ENCODE results near the gene TRMT61A. TPM values are rescaled to one million over a fixed set of nuclear protein-coding genes. Genes with fewer than 3 reads are reported as not detected.

The TRMT61A gene
- total and polyA plus RNA-seq, 9 of the 15 experiments (the other 6 are each of a cell fraction or from before 2014, with no cell fraction given), result 0.10 to 24.8 (median 5.1) TPM

DNA sequence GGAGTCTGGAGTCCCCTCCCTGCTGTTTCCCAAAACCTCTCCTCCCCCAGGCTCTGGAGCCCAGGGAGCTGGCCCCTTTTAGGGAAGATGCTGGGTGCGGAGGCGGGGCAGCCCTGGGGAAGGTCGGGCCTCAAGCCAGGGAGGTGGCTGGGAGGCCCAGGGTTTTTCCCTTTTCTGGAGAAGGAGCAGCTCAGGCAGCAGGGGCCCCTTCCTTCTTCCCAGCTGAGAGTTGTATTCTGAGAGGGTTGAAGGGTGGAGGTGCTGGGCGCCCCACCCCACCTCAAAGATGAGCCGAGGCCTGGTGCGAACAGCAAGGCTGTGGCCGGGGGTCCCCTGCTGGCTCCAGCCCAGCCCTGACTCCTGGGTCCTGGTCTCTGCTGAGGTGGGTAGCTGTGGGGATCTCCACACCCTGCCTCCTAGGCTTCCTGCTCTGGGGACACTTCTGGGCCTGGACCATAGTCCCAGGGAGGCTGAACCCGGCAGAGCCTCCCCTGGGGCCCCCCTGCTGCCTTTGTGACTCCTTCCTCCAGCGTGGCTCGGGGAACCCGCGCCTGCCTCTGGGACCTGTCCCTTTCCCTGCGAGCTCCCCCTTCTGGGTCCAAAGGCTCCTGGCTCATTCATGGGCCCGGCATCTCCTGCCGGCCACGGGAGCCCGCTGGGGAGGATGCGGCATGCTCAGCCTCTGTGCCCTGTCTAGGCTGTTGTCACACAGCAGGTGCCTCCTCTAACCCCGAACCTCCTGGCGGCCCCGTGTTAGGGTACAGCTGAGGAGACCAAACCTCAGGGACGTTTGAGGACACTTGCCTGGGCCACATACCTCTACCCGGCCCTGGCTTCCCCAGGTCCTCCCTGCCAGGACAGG is 4.4 kb downstream of the TRMT61A start:
- Histone ChIP-seq H4K20me1 (replicated peaks; ENCODE audit: control insufficient read depth, insufficient read depth, low read length) (no peaks in the 10 kb centered on the region; the same call in 1 of the 2 replicates), H3K9me3 (replicated peaks; ENCODE audit: control insufficient read depth, insufficient read depth, low read depth, low read length) (no peaks in the 10 kb centered on the region), H3K9me1 (ENCODE audit: control insufficient read depth, insufficient read depth, low read length) (peaks cover 6% of the 10 kb centered on the region), H3K79me2 (ENCODE audit: control insufficient read depth, insufficient read depth, low read length) (peaks cover 28% of the 10 kb centered on the region), H2AFZ (ENCODE audit: low read depth, low read length) (no peak overlapping the region), H3K4me2 (ENCODE audit: insufficient read depth, low read length) (no peak overlapping the region), H3K27ac (ENCODE audit: extremely low read depth, low read depth, low read length) (no peak overlapping the region), H3K4me3 (no peak overlapping the region), H3K36me3 (ENCODE audit: control insufficient read depth, insufficient read depth, low read length) (peaks cover 51% of the 10 kb centered on the region; the same call in 2 of the 3 replicates), H3K27me3 (ENCODE audit: control insufficient read depth in 2 of 2, insufficient read depth in 2 of 2, low read length in 2 of 2) (no peaks in the 10 kb centered on the region), H3K4me1 (replicated peaks in 1 of 2; ENCODE audit: control insufficient read depth in 2 of 2, insufficient read depth in 2 of 2, low read length in 2 of 2) (peaks cover 5 to 82% of the 10 kb centered on the region in 2 experiments; a peak in 4 of 5 replicates), H3K9ac (ENCODE audit: insufficient read depth in 1 of 2, low read depth in 2 of 2, low read length in 2 of 2) (no peak overlapping the region)
- CTCF ChIA-PET (ENCODE audit: low intra/inter-chr PET ratio), result no interaction called here
- BruUV-seq (replicated peaks), result no TSS peak
- intact Hi-C loops (cut with micrococcal nuclease), result no loop called here
- in situ Hi-C loops (cut with MboI), result loop anchor here (10.0 kb wide), 1 partner anchor 449 kb away; the partner anchor contains the start of gene LBHD2
- WGBS (ENCODE audit: insufficient coverage, low coverage, missing lambda C conversion rate), result 63% methylated on average over 6 of the region's 23 CpGs
- no peak for FAIRE-seq
- no peak for ATAC-seq
- DNase-seq (ENCODE audit: extremely low read depth in 1 of 4, low spot score in 3 of 4), result no peak
- POLR2A ChIA-PET, result interaction anchor here (0.7 to 1.9 kb wide), 4 partner anchors 11 to 415 kb away, joined by 3 to 4 read pairs (median 4); partner anchors contain the start of gene CKB
- TF ChIP-seq HNRNPK (IDR thresholded peaks at IDR 0.05; ENCODE audit: low read depth, low read length, poor library complexity, severe bottlenecking) (no peak), CBX5 (IDR thresholded peaks at IDR 0.05; ENCODE audit: borderline replicate concordance, low read depth) (no peak), TAF9B (IDR thresholded peaks at IDR 0.05; ENCODE audit: partially characterized antibody) (no peak), NBN (IDR thresholded peaks at IDR 0.05; ENCODE audit: low read depth) (no peak), XRCC3 (IDR thresholded peaks at IDR 0.05) (no peak), ZNF280A (IDR thresholded peaks at IDR 0.05; ENCODE audit: low read depth, partially characterized antibody) (no peak), EP400 (IDR thresholded peaks at IDR 0.05) (no peak), CBX3 (IDR thresholded peaks at IDR 0.05; ENCODE audit: borderline replicate concordance in 1 of 2, low read length in 2 of 2) (no peak)
- TF ChIP-seq, protein P1, sequence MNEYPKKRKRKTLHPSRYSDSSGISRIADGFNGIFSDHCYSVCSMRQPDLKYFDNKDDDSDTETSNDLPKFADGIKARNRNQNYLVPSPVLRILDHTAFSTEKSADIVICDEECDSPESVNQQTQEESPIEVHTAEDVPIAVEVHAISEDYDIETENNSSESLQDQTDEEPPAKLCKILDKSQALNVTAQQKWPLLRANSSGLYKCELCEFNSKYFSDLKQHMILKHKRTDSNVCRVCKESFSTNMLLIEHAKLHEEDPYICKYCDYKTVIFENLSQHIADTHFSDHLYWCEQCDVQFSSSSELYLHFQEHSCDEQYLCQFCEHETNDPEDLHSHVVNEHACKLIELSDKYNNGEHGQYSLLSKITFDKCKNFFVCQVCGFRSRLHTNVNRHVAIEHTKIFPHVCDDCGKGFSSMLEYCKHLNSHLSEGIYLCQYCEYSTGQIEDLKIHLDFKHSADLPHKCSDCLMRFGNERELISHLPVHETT (CRISPR knock-in tag; conservative IDR thresholded peaks at IDR 0.05 in 1 of 2, IDR thresholded peaks at IDR 0.05 in 1 of 2), result no peak
- TF ChIP-seq, protein P2, sequence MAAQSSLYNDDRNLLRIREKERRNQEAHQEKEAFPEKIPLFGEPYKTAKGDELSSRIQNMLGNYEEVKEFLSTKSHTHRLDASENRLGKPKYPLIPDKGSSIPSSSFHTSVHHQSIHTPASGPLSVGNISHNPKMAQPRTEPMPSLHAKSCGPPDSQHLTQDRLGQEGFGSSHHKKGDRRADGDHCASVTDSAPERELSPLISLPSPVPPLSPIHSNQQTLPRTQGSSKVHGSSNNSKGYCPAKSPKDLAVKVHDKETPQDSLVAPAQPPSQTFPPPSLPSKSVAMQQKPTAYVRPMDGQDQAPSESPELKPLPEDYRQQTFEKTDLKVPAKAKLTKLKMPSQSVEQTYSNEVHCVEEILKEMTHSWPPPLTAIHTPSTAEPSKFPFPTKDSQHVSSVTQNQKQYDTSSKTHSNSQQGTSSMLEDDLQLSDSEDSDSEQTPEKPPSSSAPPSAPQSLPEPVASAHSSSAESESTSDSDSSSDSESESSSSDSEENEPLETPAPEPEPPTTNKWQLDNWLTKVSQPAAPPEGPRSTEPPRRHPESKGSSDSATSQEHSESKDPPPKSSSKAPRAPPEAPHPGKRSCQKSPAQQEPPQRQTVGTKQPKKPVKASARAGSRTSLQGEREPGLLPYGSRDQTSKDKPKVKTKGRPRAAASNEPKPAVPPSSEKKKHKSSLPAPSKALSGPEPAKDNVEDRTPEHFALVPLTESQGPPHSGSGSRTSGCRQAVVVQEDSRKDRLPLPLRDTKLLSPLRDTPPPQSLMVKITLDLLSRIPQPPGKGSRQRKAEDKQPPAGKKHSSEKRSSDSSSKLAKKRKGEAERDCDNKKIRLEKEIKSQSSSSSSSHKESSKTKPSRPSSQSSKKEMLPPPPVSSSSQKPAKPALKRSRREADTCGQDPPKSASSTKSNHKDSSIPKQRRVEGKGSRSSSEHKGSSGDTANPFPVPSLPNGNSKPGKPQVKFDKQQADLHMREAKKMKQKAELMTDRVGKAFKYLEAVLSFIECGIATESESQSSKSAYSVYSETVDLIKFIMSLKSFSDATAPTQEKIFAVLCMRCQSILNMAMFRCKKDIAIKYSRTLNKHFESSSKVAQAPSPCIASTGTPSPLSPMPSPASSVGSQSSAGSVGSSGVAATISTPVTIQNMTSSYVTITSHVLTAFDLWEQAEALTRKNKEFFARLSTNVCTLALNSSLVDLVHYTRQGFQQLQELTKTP (IDR thresholded peaks at IDR 0.05; ENCODE audit: low read depth in 1 of 2, partially characterized antibody in 2 of 2), result no peak
- TF ChIP-seq, protein P3, sequence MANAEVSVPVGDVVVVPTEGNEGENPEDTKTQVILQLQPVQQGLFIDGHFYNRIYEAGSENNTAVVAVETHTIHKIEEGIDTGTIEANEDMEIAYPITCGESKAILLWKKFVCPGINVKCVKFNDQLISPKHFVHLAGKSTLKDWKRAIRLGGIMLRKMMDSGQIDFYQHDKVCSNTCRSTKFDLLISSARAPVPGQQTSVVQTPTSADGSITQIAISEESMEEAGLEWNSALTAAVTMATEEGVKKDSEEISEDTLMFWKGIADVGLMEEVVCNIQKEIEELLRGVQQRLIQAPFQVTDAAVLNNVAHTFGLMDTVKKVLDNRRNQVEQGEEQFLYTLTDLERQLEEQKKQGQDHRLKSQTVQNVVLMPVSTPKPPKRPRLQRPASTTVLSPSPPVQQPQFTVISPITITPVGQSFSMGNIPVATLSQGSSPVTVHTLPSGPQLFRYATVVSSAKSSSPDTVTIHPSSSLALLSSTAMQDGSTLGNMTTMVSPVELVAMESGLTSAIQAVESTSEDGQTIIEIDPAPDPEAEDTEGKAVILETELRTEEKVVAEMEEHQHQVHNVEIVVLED (CRISPR knock-in tag; IDR thresholded peaks at IDR 0.05), result no peak

Measured in K562 (cell line).